GM19238 (cell line): Measurements from ENCODE around the gene POLE4.

Experiments used
- DNase-seq: peaks from one replicate; pipeline ENCODE4 v3.0.0; 2011; ENCODE audit warnings: low spot score; ENCODE audit not compliant: insufficient read length

Gene POLE4

DNA sequence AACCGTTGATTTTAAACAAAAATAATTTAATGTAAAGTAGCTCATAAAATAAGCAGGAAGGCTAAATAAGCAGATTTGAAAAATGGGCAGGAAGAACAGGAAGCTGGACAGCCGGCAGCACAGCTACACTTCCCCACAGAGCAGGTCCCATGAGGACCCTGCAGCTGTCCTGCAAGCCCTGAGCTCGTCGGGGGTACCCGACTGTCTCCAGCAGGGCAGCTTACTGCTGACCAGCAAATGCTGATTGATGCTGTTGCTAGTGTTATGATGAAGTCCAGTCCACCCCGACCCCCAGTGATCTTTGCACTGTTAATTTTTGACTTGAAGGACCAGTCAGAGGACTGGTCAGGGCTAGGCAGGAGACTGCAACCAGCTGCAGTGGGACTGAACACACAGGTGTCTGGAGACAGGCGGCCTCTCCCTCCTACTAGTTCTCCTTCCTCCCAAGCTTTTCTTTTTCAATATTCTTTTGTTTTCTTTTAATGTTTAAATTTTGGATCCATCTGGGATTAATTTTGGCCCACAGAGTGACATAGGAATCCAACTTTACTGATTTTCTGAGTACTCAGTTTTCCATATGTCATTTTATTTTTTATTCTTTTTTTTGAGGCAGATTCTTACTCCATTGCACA is 27.7 kb downstream of the POLE4 start:
- DNase-seq, result no peak

DNA sequence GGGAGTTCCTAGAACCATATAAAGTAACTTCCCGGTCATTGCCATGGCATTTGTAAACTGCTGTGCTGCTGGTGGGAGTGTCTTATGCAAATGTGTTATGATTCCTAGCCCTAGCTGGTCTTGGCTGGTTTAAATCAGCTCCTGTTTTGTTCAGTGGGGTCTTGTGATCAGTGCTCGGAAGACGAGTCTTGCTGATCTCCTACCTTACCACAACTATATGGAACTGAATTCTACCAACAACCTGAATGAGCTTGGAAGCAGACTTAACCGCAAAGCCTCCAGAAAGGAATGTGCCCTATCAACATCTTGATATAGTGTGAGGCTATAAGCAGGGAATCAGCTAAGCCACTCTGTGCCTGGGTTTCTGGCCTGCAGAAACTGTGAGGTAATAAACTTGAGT is 33.5 kb downstream of the POLE4 start:
- DNase-seq, result no peak

DNA sequence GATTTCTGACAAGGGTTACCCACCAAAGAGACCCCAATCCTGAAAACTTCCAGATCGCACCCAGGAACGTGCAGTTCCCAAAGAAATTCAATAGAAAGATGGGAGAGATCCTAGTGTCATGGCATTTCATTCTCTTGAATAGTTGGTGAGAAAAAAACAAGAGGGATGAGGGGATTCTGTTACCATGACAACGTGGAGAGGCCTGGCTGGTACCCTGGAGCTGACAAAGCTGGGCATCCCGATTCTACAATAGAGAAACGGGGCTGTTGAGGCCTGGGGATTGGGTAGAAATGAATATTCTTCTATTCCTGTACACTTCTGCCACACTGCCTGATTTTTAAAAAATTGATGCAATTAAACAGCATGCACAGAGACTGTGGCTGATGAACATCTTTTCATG is 41.0 kb downstream of the POLE4 start:
- DNase-seq, result no peak

DNA sequence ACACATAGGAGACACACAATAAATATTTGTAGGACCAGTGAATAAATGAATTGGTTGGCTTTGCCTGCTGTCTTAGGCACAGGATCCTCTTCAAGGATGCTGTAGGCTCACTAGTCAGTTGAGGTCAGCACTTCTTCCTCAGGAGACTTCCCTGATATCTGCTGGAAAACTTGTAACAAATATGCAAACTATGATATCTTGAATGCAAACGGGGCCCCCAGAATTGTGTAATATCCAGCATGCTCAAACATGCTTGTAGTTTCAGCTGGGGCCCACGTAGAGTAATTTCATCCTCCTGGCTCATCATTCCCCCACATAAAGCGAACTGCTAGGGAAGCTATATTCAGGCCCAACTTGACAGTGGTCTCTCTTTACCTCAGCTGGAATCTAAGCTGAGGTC is 43.6 kb downstream of the POLE4 start:
- DNase-seq, result no peak

DNA sequence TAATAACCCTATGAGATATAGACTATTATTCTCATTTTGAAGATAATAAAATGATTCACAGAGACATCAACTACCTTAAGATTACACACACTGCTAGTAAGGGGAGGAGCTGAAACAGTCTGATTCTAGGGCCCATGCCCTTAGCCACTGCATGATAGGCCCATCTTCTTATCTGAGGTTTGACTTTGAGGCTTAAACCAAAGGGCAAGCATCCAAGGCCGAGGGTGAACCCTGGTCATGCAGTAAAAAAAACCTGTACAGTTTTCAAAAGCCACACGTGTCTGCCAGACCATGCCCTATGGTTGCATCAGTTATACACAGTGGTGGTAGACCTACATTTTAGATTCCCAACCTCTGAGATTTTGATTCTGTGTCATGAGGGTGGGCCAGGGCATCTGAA is 44.8 kb downstream of the POLE4 start:
- DNase-seq, result no peak

DNA sequence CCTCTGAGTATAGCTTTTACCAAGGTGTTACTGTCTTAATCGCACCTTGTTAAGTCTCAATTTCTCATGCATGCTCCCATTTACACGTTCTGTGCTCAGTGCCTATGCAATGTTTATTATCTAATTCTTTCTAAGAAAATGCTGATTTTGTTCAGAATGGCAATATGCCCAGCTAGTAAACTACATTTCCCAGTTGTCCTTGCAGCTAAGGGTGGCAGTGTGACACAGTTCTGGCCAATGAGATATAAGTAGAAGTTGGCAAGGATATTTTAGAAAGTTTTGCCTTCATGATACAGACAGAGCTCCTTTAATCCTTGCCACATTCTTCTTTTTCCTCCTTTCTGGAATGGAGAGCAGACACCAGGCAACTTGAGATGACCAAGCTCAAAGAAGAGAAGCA is 45.3 kb downstream of the POLE4 start:
- DNase-seq, result no peak

DNA sequence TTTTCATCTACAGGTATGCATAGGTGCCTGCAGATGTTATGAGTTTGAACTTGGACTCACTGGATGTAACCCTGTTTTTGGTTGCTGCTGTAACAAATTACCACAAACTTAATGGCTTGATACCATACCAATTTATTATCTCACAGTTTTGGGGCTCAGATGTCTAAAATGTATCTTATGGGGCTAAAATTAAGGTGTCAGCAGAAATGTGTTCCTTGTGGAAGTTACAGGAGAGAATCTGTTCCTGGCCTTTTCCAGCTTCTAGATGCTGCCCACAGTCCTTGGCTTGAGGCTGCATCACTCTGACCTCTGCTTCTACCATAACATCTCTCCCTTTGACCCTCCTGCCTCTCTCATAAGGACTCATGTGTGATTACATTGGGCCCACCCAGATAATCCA is 47.6 kb downstream of the POLE4 start:
- no peak for DNase-seq

DNA sequence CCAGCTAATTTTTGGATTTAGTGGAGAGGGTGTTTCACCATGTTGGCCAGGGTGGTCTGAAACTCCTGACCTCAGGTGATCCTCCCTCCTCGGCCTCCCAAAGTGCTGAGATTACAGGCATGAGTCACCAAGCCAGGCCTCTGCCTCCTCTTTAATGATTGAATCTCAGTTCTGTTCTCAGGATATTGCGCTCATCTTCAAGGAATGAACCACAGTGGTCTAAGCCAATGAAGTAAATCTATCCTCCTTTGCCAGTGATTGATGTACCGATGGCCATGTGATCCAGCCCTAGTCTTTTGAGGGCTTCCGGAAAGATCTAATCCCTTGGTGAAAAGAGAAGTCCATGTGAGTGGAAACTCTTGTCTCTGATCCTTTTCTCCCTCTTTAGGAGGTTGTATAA is 48.6 kb downstream of the POLE4 start:
- no peak for DNase-seq

DNA sequence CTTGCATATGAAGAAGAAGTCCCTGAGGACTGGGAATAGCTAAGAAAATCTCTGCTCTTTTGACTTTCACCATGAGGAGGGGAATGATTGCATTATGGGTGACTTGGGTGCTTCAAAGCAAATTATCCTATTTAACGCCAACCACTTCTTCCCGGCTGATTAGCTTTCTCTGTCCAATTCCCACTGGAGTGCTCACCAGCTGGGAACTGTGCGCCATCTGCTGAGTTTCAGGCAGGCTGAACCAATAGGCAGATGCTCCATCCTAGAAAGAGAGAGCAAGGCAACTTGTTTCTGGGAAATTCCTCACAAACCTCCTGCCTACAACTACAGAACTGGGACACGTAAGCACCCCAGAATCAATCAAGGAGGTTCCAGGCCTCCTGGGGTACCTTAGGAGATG is 49.4 kb downstream of the POLE4 start:
- no peak for DNase-seq

DNA sequence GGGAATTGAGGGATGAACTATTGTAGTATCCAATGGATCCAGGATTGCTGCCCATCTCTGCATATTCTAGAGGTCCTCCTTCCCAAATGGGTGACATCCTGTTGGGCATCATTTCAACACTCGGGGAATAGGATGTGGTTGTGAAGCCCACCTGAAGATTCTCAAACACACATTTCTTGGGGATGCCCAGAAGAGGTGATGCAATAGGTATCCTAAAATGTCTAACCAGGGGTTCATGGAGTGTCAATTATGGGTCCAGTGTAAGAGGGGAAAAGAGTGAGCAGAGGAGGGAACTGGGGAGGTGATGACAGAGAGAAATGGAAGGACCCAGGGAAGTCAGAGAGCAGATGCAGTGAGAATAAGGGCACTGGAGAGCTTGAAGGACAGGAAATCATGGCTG is 52.1 kb downstream of the POLE4 start:
- no peak for DNase-seq

DNA sequence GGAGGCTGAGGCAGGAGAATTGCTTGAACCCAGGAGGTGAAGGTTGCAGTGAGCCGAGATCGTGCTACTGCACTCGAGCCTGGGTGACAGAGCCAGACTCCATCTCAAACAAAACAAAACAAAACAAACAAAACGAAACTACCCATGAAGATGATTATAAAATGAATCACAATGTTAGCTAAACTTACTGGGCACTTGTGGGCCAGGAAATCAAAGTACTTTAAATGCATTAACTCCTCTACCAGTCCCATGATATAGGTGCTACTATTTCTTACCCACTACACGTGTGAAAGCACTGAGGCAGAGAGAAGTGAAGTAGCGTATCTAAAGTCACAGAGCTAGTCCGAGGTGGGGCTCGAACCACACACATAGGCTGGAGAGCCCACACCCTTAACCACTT is 53.6 kb downstream of the POLE4 start:
- DNase-seq, result no peak

DNA sequence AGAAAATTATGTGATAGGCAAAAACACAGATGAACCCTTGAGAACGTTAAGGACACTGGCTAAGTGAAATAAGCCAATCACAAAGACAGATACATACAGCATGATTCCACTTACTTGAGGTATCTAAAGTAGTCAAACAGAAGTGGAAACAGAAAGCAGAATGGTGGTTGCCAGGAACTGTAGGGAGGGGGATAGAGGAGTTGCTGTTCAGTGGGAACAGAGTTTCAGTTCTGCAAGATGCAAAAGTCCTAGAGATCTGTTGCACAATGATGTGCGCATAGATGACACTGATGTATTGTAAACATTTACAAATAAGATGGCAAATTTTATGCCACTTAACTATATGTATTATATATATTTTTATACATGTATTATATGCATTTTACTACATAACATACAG is 59.7 kb downstream of the POLE4 start:
- DNase-seq, result no peak
